Endothelial cell of umbilical vein (primary cell): ENCODE measurements around the gene SURF1. TPM values are rescaled to one million over a fixed set of nuclear protein-coding genes. Genes with fewer than 3 reads are reported as not detected.

ENCODE experiments used
- BruUV-seq: library from RNA; stranded (reverse); fragments of 400-500 nt; replicated peaks from 2 replicates; lab custom pipeline; 2021; lab: Mats Ljungman, UMichigan
- CTCF ChIA-PET: fragments of 300-600, 350-600 bp; sonication (Branson Sonifier 250); formaldehyde crosslinking; loops from one replicate; lab custom pipeline; 2021; ENCODE audit warnings: antibody characterized with exemption, inconsistent platforms; lab: Charles Lee
- POLR2A ChIA-PET: fragments of 300-600, 350-600 bp; sonication (Branson Sonifier 250); formaldehyde crosslinking; loops from one replicate; lab custom pipeline; 2021; ENCODE audit warnings: antibody characterized with exemption, inconsistent platforms; lab: Charles Lee
- DNase-seq: peaks from one replicate; pipeline ENCODE4 v3.0.0-alpha.2; 2011; ENCODE audit warnings: low read depth, low spot score
- FAIRE-seq: peaks from 2 replicates; lab custom pipeline; 2011; peaks lifted over from hg19 to GRCh38; lab: Jason Lieb, UNC
- H2AFZ ChIP-seq: 2 replicates; pipeline ENCODE4 v1.6.0; 2012; ENCODE audit warnings: low read depth, low read length, control low read depth, inconsistent platforms
- H3K27ac ChIP-seq: 2 replicates; pipeline ENCODE4 v1.5.1; 2011; ENCODE audit warnings: low read depth, mild to moderate bottlenecking, control low read depth, low read length, moderate library complexity; ENCODE audit not compliant: insufficient read depth
- H3K27me3 ChIP-seq, 2 experiments: 2 replicates each; pipeline versions ENCODE4 v1.6.0 to v1.6.1; 2011; ENCODE audit warnings: low read length in 2 of 2, mixed read lengths in 1 of 2; ENCODE audit not compliant: control insufficient read depth in 2 of 2, insufficient read depth in 2 of 2
- H3K36me3 ChIP-seq, 2 experiments: 2 replicates in 1 of 2; 3 replicates in 1 of 2; pipeline ENCODE4 v1.5.1; 2011; ENCODE audit warnings: low read length in 2 of 2, mild to moderate bottlenecking in 1 of 2, moderate library complexity in 1 of 2; ENCODE audit not compliant: control insufficient read depth in 2 of 2, insufficient read depth in 2 of 2; ENCODE audit errors: extremely low read depth in 1 of 2
- H3K4me1 ChIP-seq: 3 replicates; pipeline ENCODE4 v1.5.1; 2011; ENCODE audit warnings: mild to moderate bottlenecking, low read length; ENCODE audit not compliant: control insufficient read depth, insufficient read depth; ENCODE audit errors: extremely low read depth
- H3K4me2 ChIP-seq: 2 replicates; pipeline ENCODE4 v1.6.1; 2011; ENCODE audit warnings: low read length, control low read depth, mixed read lengths; ENCODE audit not compliant: insufficient read depth
- H3K4me3 ChIP-seq, 3 experiments: fragments of 200-600 bp in 1 of 3; sonication (generic), shearing (Covaris generic) in 1 of 3; replicated peaks in 1 of 3; 2 replicates each; pipeline ENCODE4 v1.5.1; 2011 to 2016; ENCODE audit warnings: control low read depth in 3 of 3, low read length in 3 of 3, mild to moderate bottlenecking in 2 of 3, inconsistent platforms in 1 of 3, low read depth in 1 of 3, moderate library complexity in 1 of 3; ENCODE audit not compliant: insufficient read depth in 1 of 3
- H3K79me2 ChIP-seq: 2 replicates; pipeline ENCODE4 v1.6.0; 2012; ENCODE audit warnings: low read length, inconsistent platforms; ENCODE audit not compliant: control insufficient read depth, insufficient read depth
- H3K9ac ChIP-seq: replicated peaks from 2 replicates; pipeline ENCODE3; 2011; ENCODE audit warnings: low read length, control low read depth; ENCODE audit not compliant: insufficient read depth; ENCODE audit errors: extremely low read depth
- H3K9me1 ChIP-seq: replicated peaks from 3 replicates; pipeline ENCODE4 v1.6.0; 2011; ENCODE audit warnings: mild to moderate bottlenecking, low read length; ENCODE audit not compliant: control insufficient read depth, insufficient read depth; ENCODE audit errors: extremely low read depth
- H3K9me3 ChIP-seq: replicated peaks from 2 replicates; pipeline ENCODE4 v1.5.1; 2012; ENCODE audit warnings: low read length, inconsistent platforms; ENCODE audit not compliant: control insufficient read depth, insufficient read depth
- H4K20me1 ChIP-seq: replicated peaks from 2 replicates; pipeline ENCODE3; 2011; ENCODE audit warnings: mild to moderate bottlenecking, low read length; ENCODE audit not compliant: control insufficient read depth, insufficient read depth; ENCODE audit errors: extremely low read depth
- CTCF ChIP-seq, 2 donors: IDR thresholded peaks; 1 replicate in 1 of 2; 2 replicates in 1 of 2; pipeline ENCODE4 v1.5.1; 2011; ENCODE audit warnings: low read length in 2 of 2, mild to moderate bottlenecking in 2 of 2, moderate library complexity in 2 of 2, control low read depth in 1 of 2, inconsistent platforms in 1 of 2, low read depth in 1 of 2; ENCODE audit not compliant: insufficient read depth in 1 of 2; ENCODE audit errors: extremely low read depth in 1 of 2
- EZH2 ChIP-seq: IDR thresholded peaks from 2 replicates; pipeline ENCODE4 v1.6.1; 2012; ENCODE audit warnings: borderline replicate concordance, low read depth, mild to moderate bottlenecking, moderate library complexity, low read length, inconsistent platforms; ENCODE audit not compliant: severe bottlenecking
- FOS ChIP-seq: IDR thresholded peaks from 2 replicates; pipeline ENCODE4 v1.6.1; 2011; ENCODE audit warnings: mild to moderate bottlenecking, low read length, moderate library complexity, borderline replicate concordance; ENCODE audit not compliant: insufficient read depth
- GATA2 ChIP-seq: IDR thresholded peaks from 2 replicates; pipeline ENCODE4 v1.7.0; 2011; ENCODE audit warnings: low read depth, mild to moderate bottlenecking, moderate library complexity, mixed read lengths, low read length; ENCODE audit not compliant: insufficient read length, insufficient read depth
- JUN ChIP-seq: IDR thresholded peaks from 2 replicates; pipeline ENCODE4 v1.6.1; 2011; ENCODE audit warnings: borderline replicate concordance, low read depth; ENCODE audit not compliant: insufficient read length, insufficient read depth
- MAX ChIP-seq: IDR thresholded peaks from 2 replicates; pipeline ENCODE4 v1.6.1; 2011; ENCODE audit not compliant: insufficient read depth, insufficient read length
- MYC ChIP-seq: IDR thresholded peaks from one replicate; pipeline ENCODE4 v1.6.1; 2011; ENCODE audit warnings: mild to moderate bottlenecking, low read depth, low read length
- POLR2A ChIP-seq: IDR thresholded peaks from 2 replicates; pipeline ENCODE4 v1.6.1; 2012; ENCODE audit warnings: low read depth, mild to moderate bottlenecking, control low read depth, low read length
- POLR2AphosphoS5 ChIP-seq: IDR thresholded peaks from 2 replicates; pipeline ENCODE4 v1.6.1; 2012; ENCODE audit warnings: low read depth, mild to moderate bottlenecking, control low read depth, low read length, moderate library complexity; ENCODE audit not compliant: insufficient read depth
- dilution Hi-C: fragments of 300-500 bp; cut with MboI; formaldehyde crosslinking; loops from one replicate; pipeline ENCODE4 v1.15.0; 2019; ENCODE audit warnings: low sequenced_read_pairs; ENCODE audit not compliant: extremely low pct_ligation_motif_present
- intact Hi-C: fragments of 100-400 bp; cut with micrococcal nuclease; formaldehyde crosslinking; loops from one replicate; pipeline ENCODE4 v1.10.0; 2022
- polyA plus RNA-seq, 4 experiments: library from polyadenylated mRNA; depleted of rRNA in 3 of 4; stranded (reverse) in 3 of 4; unstranded in 1 of 4; fragments of >200 nt; gene quantifications; 2 replicates each; pipeline versions ENCODE4 v1.2.1 to v1.2.3, GENCODE V29; 2011 to 2012; ENCODE audit warnings: missing spikeins in 1 of 4
- total RNA-seq: library from RNA; stranded (reverse); gene quantifications from 2 replicates; pipeline ENCODE4 v1.2.3, GENCODE V29; 2021

Gene SURF1
- total and polyA plus RNA-seq, 2 donors (not counting 3 experiments of a cell fraction or from before 2014, with no cell fraction given) = 22.8 to 27.1 TPM

- no TSS peak for BruUV-seq
- H3K9me1 ChIP-seq = no peaks in the 10 kb centered on the region
These were observed 40.3 kb downstream of the SURF1 start for GRCh38 chr9:133315997-133316396.

More at GRCh38 chr9:133315997-133316396, 40.3 kb downstream of the SURF1 start:
- H3K27me3 ChIP-seq = no peaks in the 10 kb centered on the region
- no peaks in the 10 kb centered on the region for H4K20me1 ChIP-seq
- H3K27ac ChIP-seq = no peak overlapping the region
- ChIA-PET POLR2A (no interaction called here), CTCF (no interaction called here)
- H3K36me3 ChIP-seq = no peaks in the 10 kb centered on the region
- TF ChIP-seq POLR2A (no peak), MYC (no peak), EZH2 (no peak), JUN (no peak), GATA2 (no peak), FOS (no peak), CTCF (IDR thresholded peaks at IDR 0.05; ENCODE audit: extremely low read depth in 1 of 2, insufficient read depth in 1 of 2, low read depth in 1 of 2, low read length in 2 of 2) (no peak), MAX (no peak), POLR2AphosphoS5 (no peak)
- H3K9ac ChIP-seq = no peak overlapping the region
- DNase-seq = no peak
- H3K4me1 ChIP-seq = no peaks in the 10 kb centered on the region
- dilution Hi-C loops (no loop called here), intact Hi-C loops (no loop called here)
- no peak overlapping the region for H3K4me2 ChIP-seq
- H3K9me3 ChIP-seq = no peaks in the 10 kb centered on the region
- no peak overlapping the region for H2AFZ ChIP-seq
- no peaks in the 10 kb centered on the region for H3K79me2 ChIP-seq
- FAIRE-seq = no peak
- no peak overlapping the region for H3K4me3 ChIP-seq
